NCI-H526 treated with DMSO at 0.1 percent for 48 hours (cell line): ENCODE measurements around the gene NT5DC4.

Experiments
- DNase-seq: peaks from one replicate; lab custom pipeline; 2025; lab: John Stamatoyannopoulos, UW

The NT5DC4 gene

GRCh38 chr2:112784199-112785189 lies 63.7 kb downstream of the NT5DC4 start, which contains the start of gene IL1A:
Gene IL1A, minus strand, starts transcription at chr2:112784493. Its CDS starts 723 bp downstream, at chr2:112783770.
- DNase-seq, result no peak

DNA sequence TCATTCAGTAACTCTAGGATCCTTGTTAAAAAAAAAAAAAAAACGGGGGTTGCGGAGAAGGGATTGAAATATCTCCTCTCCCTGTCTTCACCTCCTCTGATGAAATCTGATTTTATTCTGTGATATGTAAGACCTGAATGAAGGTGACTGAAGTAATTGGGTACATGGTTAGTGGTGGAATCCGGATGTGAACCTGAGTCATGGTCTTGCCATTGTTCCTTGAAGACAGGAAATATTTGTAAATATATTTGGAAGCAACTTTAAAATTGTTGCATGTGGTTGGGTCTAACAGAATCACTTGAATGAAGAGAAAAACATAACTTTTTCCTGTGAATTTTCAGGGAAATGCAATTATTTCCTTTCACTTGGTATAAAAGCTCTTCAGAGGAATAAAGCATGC lies 66.5 kb downstream of the NT5DC4 start:
- no peak for DNase-seq

- DNase-seq, result no peak
Measured at GRCh38 chr2:112787729-112788393, 67.0 kb downstream of the NT5DC4 start.

DNA sequence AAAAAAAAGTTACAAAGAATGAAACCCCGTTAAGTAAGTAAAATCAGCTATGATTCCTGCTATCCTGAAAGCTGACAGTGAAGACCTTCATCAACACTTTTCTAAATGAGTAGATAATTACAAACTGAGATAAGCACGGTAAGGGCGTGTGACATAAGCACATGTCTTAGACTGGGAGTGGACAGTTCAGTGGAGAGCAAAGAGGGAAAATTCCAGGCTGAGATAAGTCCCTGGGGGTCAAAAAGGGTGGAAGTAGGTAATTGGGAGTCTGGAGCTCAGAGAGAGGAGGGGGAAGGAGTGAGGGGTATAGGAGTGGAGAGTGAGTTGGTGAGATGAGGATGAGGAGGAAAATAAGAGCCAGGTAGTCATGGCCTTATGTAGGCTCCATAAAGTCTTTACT lies 67.8 kb downstream of the NT5DC4 start:
- DNase-seq, result no peak
